Measurements from ENCODE around the gene GALNS. TPM values are rescaled to one million over a fixed set of nuclear protein-coding genes. Genes with fewer than 3 reads are reported as not detected.

Gene GALNS
- total RNA-seq, 1 donor from 2014 or later = 15.5 TPM

DNA sequence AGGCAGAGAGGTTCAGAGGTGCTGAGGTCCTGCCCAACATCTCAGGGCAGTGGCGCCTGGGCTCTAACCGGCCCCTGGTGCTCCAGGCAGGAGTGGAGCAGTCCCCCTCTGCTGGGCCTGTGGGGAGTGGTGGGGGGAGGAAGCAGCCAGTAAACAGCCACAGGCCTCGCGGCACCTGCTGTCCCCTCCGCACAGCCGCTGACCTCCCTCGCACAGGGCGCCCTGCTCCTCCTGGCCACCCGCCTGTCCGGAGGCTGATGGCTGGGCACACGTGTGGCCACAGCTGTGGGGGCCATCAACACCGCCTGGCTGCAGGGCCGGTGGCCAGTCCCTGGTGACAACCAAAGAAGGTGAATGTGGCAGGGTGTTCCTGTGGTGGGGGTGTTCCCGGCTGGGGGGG lies 46.5 kb upstream of the GALNS start:
- Histone ChIP-seq H3K36me3 (peaks cover 24% of the 10 kb centered on the region), H3K9me3 (replicated peaks) (no peaks in the 10 kb centered on the region), H3K27ac (replicated peaks) (no peak overlapping the region), H3K4me3 (no peak overlapping the region), H3K4me1 (peaks cover 41% of the 10 kb centered on the region), H3K27me3 (ENCODE audit: low read depth) (peaks cover 5% of the 10 kb centered on the region)
- TF ChIP-seq, protein P1, sequence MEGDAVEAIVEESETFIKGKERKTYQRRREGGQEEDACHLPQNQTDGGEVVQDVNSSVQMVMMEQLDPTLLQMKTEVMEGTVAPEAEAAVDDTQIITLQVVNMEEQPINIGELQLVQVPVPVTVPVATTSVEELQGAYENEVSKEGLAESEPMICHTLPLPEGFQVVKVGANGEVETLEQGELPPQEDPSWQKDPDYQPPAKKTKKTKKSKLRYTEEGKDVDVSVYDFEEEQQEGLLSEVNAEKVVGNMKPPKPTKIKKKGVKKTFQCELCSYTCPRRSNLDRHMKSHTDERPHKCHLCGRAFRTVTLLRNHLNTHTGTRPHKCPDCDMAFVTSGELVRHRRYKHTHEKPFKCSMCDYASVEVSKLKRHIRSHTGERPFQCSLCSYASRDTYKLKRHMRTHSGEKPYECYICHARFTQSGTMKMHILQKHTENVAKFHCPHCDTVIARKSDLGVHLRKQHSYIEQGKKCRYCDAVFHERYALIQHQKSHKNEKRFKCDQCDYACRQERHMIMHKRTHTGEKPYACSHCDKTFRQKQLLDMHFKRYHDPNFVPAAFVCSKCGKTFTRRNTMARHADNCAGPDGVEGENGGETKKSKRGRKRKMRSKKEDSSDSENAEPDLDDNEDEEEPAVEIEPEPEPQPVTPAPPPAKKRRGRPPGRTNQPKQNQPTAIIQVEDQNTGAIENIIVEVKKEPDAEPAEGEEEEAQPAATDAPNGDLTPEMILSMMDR (IDR thresholded peaks at IDR 0.05; ENCODE audit: borderline replicate concordance) = no peak
- DNase-seq = no peak
- intact Hi-C loops (cut with micrococcal nuclease) = no loop called here

DNA sequence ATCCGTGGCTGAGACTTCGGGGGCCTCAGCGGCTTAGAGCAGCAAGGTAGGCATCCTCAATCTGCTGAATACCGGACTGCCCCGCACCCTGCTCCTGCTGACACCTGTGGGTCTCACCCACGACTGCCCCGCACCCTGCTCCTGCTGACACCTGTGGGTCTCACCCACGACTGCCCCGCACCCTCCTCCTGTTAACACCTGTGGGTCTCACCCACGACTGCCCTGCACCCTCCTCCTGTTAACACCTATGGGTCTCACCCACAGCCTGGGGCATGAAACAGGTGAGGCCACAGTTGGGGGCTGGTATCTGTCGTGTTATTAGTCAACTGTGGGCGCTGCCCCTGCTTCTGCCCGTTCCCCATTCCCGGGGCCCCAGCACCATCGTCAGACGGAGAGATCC lies 46.0 kb upstream of the GALNS start:
- TF ChIP-seq, protein P1 (IDR thresholded peaks at IDR 0.05; ENCODE audit: borderline replicate concordance) = no peak
- Histone ChIP-seq H3K27ac (replicated peaks) (no peak overlapping the region), H3K36me3 (peaks cover 28% of the 10 kb centered on the region), H3K4me1 (peaks cover 37% of the 10 kb centered on the region), H3K9me3 (replicated peaks) (no peaks in the 10 kb centered on the region), H3K27me3 (ENCODE audit: low read depth) (peaks cover 5% of the 10 kb centered on the region), H3K4me3 (no peak overlapping the region)
- DNase-seq = no peak
- intact Hi-C loops (cut with micrococcal nuclease) = no loop called here

DNA sequence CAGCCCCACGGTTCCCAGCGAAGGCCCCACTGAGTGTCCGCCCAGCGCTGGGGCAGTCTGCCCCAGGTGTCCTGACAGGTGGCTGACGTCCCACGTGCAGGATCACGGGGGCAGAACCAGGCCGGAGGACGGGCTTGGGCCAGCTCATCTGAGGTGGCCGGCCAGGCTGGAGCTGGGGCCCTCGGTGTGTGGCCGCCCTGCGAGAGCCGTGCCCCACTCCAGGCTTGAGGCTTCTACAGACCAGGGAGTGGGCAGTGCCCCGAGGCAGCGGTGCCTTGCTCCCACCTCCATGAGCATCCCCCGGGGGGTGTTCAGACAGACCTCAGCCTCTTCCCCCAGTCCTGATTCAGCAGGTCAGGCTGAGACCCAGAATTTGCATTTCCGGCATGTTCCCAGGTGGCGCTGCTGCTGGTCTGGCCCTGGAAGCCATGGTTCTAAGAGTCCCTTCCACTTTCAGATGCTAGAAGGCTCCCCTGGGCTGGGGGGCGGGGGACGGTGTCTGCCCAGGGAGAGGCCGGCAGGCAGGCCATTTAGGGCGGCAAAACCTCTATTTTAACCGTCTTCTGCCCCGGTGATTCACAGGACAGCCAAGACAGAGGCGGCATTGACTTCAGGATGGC lies 45.1 kb upstream of the GALNS start:
- peaks cover 4% of the 10 kb centered on the region for H3K27me3 ChIP-seq (ENCODE audit: low read depth)
- DNase-seq = no peak
- no peak overlapping the region for H3K27ac ChIP-seq (replicated peaks)
- no peak overlapping the region for H3K4me3 ChIP-seq
- H3K36me3 ChIP-seq = peaks cover 37% of the 10 kb centered on the region
- TF ChIP-seq, protein P1 (IDR thresholded peaks at IDR 0.05; ENCODE audit: borderline replicate concordance) = no peak
- no peaks in the 10 kb centered on the region for H3K9me3 ChIP-seq (replicated peaks)
- H3K4me1 ChIP-seq = peaks cover 31% of the 10 kb centered on the region
- intact Hi-C loops (cut with micrococcal nuclease) = no loop called here

- Histone ChIP-seq H3K4me1 (peaks cover 23% of the 10 kb centered on the region), H3K9me3 (replicated peaks) (no peaks in the 10 kb centered on the region), H3K36me3 (peaks cover 39% of the 10 kb centered on the region), H3K27ac (replicated peaks) (no peak overlapping the region), H3K4me3 (no peak overlapping the region), H3K27me3 (ENCODE audit: low read depth) (no peaks in the 10 kb centered on the region)
- intact Hi-C loops (cut with micrococcal nuclease) = no loop called here
- TF ChIP-seq, protein P1 (IDR thresholded peaks at IDR 0.05; ENCODE audit: borderline replicate concordance) = no peak
- DNase-seq = no peak
Measured at GRCh38 chr16:88900662-88901052, 43.9 kb upstream of the GALNS start.

- intact Hi-C loops (cut with micrococcal nuclease) = no loop called here
- peaks cover 39% of the 10 kb centered on the region for H3K36me3 ChIP-seq
- H3K9me3 ChIP-seq (replicated peaks) = no peaks in the 10 kb centered on the region
- H3K4me1 ChIP-seq = peaks cover 20% of the 10 kb centered on the region
- no peak overlapping the region for H3K4me3 ChIP-seq
- peak overlapping the region; percentile 40 for H3K27ac ChIP-seq (replicated peaks)
- TF ChIP-seq, protein P1 (IDR thresholded peaks at IDR 0.05; ENCODE audit: borderline replicate concordance) = no peak
- DNase-seq = no peak
- no peaks in the 10 kb centered on the region for H3K27me3 ChIP-seq (ENCODE audit: low read depth)
Measured at GRCh38 chr16:88899901-88900661, 43.3 kb upstream of the GALNS start.

Measured in left ventricle myocardium inferior (tissue), 1 donor.